ENCODE results near the gene STXBP2.

Gene STXBP2

GRCh38 chr19:7681340-7682174, 44.6 kb downstream of the STXBP2 start:
- DNase-seq, result peak; percentile 84 to 90

- no peak for DNase-seq
Measured at GRCh38 chr19:7682175-7682855, 45.4 kb downstream of the STXBP2 start.

GRCh38 chr19:7685546-7686445, 48.9 kb downstream of the STXBP2 start:
- no peak for DNase-seq

- DNase-seq, result no peak
Measured at GRCh38 chr19:7687177-7687576, 50.3 kb downstream of the STXBP2 start.

GRCh38 chr19:7689165-7689564, 52.3 kb downstream of the STXBP2 start:
- no peak for DNase-seq

GRCh38 chr19:7690779-7691258, 53.9 kb downstream of the STXBP2 start:
- no peak for DNase-seq

GRCh38 chr19:7691497-7691896, 54.6 kb downstream of the STXBP2 start:
- no peak for DNase-seq

- no peak for DNase-seq
Measured at GRCh38 chr19:7692417-7693088, 55.6 kb downstream of the STXBP2 start.

GRCh38 chr19:7694499-7694898, 57.6 kb downstream of the STXBP2 start:
- no peak for DNase-seq

Data from stimulated activated CD4-positive, alpha-beta T cell treated with anti-CD3 and anti-CD28 coated beads, Interleukin-2, amount 100 ng/mL, for 24 hours (primary cell).